HEK293T (cell line): ENCODE data around the gene ELMOD1.

ENCODE experiments used
- CTCF ChIA-PET: fragments of 350-600 bp; formaldehyde crosslinking; extraction: SDS; loops from one replicate; lab custom pipeline; 2021; ENCODE audit warnings: antibody characterized with exemption, inconsistent platforms; lab: Yijun Ruan, JAX
- POLR2A ChIA-PET: fragments of 350-600 bp; formaldehyde crosslinking; extraction: SDS; loops from one replicate; lab custom pipeline; 2020; ENCODE audit warnings: antibody characterized with exemption, inconsistent platforms; lab: Yijun Ruan, JAX
- DNase-seq: peaks from one replicate; pipeline ENCODE4 v3.0.0; 2012; ENCODE audit warnings: mixed read lengths; ENCODE audit errors: extremely low spot score
- ARNT ChIP-seq: fragments of 450-650 bp; IDR thresholded peaks from 2 replicates; pipeline ENCODE4 v1.6.1; 2017; ENCODE audit warnings: mild to moderate bottlenecking
- BHLHE40 ChIP-seq: fragments of 450-650 bp; IDR thresholded peaks from 2 replicates; pipeline ENCODE4 v1.6.1; 2016; ENCODE audit warnings: mild to moderate bottlenecking, moderate library complexity, borderline replicate concordance
- CTBP1 ChIP-seq: fragments of 450-650 bp; IDR thresholded peaks from 2 replicates; pipeline ENCODE4 v1.6.1; 2016; ENCODE audit warnings: borderline replicate concordance
- ELF4 ChIP-seq: fragments of 450-650 bp; IDR thresholded peaks from 2 replicates; pipeline ENCODE4 v1.6.1; 2017; ENCODE audit warnings: antibody characterized with exemption
- FOXA1 ChIP-seq: fragments of 450-650 bp; IDR thresholded peaks from 2 replicates; pipeline ENCODE4 v1.6.1; 2016; ENCODE audit warnings: mild to moderate bottlenecking
- FOXK2 ChIP-seq: fragments of 450-650 bp; IDR thresholded peaks from 2 replicates; pipeline ENCODE4 v1.6.1; 2016; ENCODE audit warnings: mild to moderate bottlenecking
- FOXM1 ChIP-seq: fragments of 450-650 bp; IDR thresholded peaks from 2 replicates; pipeline ENCODE4 v1.6.1; 2017; ENCODE audit warnings: mild to moderate bottlenecking, borderline replicate concordance
- HDGF ChIP-seq: fragments of 450-650 bp; IDR thresholded peaks from 2 replicates; pipeline ENCODE4 v1.6.1; 2017; ENCODE audit warnings: antibody characterized with exemption, borderline replicate concordance
- L3MBTL2 ChIP-seq: fragments of 450-650 bp; conservative IDR thresholded peaks from 2 replicates; pipeline ENCODE4 v1.6.1; 2016; ENCODE audit warnings: mild to moderate bottlenecking
- LEF1 ChIP-seq: fragments of 450-650 bp; IDR thresholded peaks from 2 replicates; pipeline ENCODE4 v1.6.1; 2017; ENCODE audit warnings: mild to moderate bottlenecking, borderline replicate concordance
- NFRKB ChIP-seq: fragments of 450-650 bp; IDR thresholded peaks from 2 replicates; pipeline ENCODE4 v1.6.1; 2016; ENCODE audit warnings: mild to moderate bottlenecking, moderate library complexity
- SP1 ChIP-seq: fragments of 450-650 bp; IDR thresholded peaks from 2 replicates; pipeline ENCODE4 v1.6.1; 2017
- SUZ12 ChIP-seq: fragments of 450-650 bp; IDR thresholded peaks from 2 replicates; pipeline ENCODE4 v1.6.1; 2016; ENCODE audit warnings: mild to moderate bottlenecking
- TARDBP ChIP-seq: fragments of 450-650 bp; IDR thresholded peaks from 2 replicates; pipeline ENCODE4 v1.6.1; 2016
- ZNF384 ChIP-seq: fragments of 450-650 bp; IDR thresholded peaks from 2 replicates; pipeline ENCODE4 v1.6.1; 2016
- TF ChIP-seq, protein P1 (sequence below): fragments of 450-650 bp; IDR thresholded peaks from 2 replicates; pipeline ENCODE4 v1.6.1; 2016

The ELMOD1 gene

DNA sequence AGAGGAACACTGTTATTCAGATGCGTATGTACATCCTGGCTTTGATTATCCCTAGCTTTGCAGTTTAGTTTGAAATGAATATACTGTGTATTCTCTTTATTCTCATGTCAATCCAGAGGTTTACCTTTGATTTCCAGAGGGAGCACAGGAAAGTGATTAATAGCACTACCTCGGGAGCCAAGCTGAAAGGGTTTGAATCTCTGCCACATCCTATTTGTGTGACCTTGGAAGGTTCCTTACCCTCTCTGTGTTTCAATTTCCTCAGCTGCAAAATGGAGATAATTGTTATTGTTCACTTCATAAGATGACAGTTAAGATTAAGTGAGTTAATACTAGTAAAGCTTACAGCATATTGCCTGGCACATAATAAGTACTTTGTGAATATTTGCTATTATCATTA lies 17.9 kb downstream of the ELMOD1 start:
- no peak for TF ChIP-seq SP1
- TF ChIP-seq NFRKB = no peak
- TF ChIP-seq HDGF = no peak
- TF ChIP-seq, protein P1, sequence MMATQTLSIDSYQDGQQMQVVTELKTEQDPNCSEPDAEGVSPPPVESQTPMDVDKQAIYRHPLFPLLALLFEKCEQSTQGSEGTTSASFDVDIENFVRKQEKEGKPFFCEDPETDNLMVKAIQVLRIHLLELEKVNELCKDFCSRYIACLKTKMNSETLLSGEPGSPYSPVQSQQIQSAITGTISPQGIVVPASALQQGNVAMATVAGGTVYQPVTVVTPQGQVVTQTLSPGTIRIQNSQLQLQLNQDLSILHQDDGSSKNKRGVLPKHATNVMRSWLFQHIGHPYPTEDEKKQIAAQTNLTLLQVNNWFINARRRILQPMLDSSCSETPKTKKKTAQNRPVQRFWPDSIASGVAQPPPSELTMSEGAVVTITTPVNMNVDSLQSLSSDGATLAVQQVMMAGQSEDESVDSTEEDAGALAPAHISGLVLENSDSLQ = no peak
- TF ChIP-seq LEF1 = no peak
- TF ChIP-seq CTBP1 = no peak
- no peak for TF ChIP-seq BHLHE40
- no peak for TF ChIP-seq ARNT
- no peak for TF ChIP-seq ZNF384
- no peak for TF ChIP-seq ELF4
- no peak for TF ChIP-seq FOXA1
- no peak for TF ChIP-seq FOXK2
- no peak for TF ChIP-seq L3MBTL2
- no peak for TF ChIP-seq SUZ12
- no peak for TF ChIP-seq TARDBP
- no peak for TF ChIP-seq FOXM1
- POLR2A ChIA-PET = no interaction called here
- CTCF ChIA-PET = interaction anchor here (0.8 to 1.1 kb wide), 3 partner anchors 9 to 14 kb away, joined by 3 to 6 read pairs (median 3); no protein-coding TSS in a partner anchor
- DNase-seq = no peak

DNA sequence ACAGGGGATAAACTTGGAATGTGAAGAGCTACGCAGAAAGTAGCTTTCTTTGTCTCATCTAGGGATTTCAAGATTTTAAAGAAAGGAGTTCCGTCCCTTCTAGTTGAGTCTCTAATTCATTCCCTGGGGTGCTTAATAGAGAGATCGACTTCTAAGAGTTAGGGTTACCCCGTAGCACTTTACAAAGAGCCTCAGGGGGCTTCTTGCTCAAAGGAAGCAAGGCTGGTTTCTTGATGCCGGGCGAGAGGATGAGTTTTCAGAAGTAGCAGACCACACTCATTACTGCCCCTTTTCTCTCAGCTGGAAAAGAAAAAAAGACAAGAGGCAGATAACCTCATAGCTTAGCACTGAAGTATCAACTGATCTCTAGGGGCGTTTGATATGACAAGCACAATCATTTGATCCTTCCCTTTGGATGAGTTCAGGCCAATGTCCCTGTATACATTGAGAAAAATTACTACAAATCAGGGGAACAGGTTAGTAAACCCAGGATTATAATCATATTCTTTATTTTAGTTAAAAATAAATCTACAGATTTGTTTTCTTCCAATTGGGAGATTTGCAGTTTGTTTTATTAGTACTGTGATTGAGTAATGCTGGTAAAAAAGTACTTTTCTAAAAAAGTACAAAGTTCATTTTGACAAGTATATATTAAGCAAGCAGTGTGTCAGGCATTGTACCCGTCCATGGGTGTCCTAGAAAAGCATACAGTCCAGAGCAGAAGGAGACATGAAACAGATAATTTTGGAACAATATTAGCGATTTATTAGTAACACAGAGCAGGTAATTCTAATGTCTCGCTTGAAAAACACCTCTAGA lies 18.7 kb downstream of the ELMOD1 start:
- ChIA-PET POLR2A (no interaction called here), CTCF (interaction anchor here (0.8 to 1.1 kb wide), 3 partner anchors 10 to 15 kb away, joined by 3 to 6 read pairs (median 3); no protein-coding TSS in a partner anchor)
- DNase-seq = no peak
- no peak for TF ChIP-seq ARNT
- TF ChIP-seq FOXM1 = no peak
- no peak for TF ChIP-seq FOXK2
- TF ChIP-seq FOXA1 = no peak
- TF ChIP-seq HDGF = no peak
- TF ChIP-seq, protein P1 = no peak
- TF ChIP-seq ELF4 = no peak
- no peak for TF ChIP-seq L3MBTL2
- TF ChIP-seq BHLHE40 = no peak
- no peak for TF ChIP-seq LEF1

DNA sequence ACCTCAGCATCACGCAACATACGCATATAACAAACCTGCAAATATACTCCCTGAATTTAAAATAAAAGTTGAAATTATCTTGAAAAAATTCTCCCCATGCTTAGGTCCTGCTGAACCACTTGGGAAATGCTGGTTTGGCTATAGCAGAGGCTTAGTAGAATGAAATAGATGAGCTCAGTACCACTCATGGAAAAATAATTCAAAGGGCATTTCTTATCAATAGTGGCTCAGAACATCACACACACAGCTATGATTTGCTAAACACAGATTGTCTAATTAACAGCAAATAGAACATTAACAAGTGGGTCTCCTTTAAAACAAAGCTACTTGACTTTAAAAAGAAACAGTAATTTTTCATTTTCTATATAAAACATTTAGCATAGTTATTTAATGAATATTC lies 21.5 kb downstream of the ELMOD1 start:
- POLR2A ChIA-PET = no interaction called here
- no peak for DNase-seq
- CTCF ChIA-PET = no interaction called here
- no peak for TF ChIP-seq ZNF384
- no peak for TF ChIP-seq CTBP1
- no peak for TF ChIP-seq BHLHE40
- no peak for TF ChIP-seq L3MBTL2
- TF ChIP-seq FOXM1 = no peak
- no peak for TF ChIP-seq FOXA1
- TF ChIP-seq SP1 = no peak
- TF ChIP-seq TARDBP = no peak

DNA sequence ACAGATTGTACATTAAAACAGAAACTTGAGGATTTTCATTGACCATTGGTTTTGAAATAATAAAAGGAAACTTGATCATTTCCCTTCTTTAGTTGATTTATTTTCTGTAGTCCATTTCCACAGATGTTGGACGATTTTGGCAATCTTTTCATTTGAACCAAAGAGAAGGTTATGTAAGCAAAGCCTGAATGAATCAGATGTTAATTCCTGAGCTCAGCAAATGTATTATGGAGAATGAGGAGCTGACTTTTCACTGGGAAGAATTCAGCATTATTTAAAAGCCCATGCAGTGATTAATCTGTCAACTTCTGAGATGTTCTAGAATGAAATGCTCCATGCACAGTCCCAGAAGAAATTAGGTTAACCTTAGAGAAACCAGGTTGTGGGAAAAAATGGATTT lies 29.0 kb downstream of the ELMOD1 start:
- CTCF ChIA-PET = no interaction called here
- DNase-seq = no peak
- no peak for TF ChIP-seq ARNT
- TF ChIP-seq HDGF = no peak
- TF ChIP-seq FOXK2 = no peak
- no peak for TF ChIP-seq SP1
- no peak for TF ChIP-seq FOXA1
- no peak for TF ChIP-seq BHLHE40
- no peak for TF ChIP-seq LEF1
- TF ChIP-seq NFRKB = no peak
- TF ChIP-seq, protein P1 = no peak
- no peak for TF ChIP-seq SUZ12
- no peak for TF ChIP-seq ELF4
- TF ChIP-seq L3MBTL2 = no peak
- no peak for TF ChIP-seq TARDBP
- TF ChIP-seq ZNF384 = no peak
- POLR2A ChIA-PET = no interaction called here

DNA sequence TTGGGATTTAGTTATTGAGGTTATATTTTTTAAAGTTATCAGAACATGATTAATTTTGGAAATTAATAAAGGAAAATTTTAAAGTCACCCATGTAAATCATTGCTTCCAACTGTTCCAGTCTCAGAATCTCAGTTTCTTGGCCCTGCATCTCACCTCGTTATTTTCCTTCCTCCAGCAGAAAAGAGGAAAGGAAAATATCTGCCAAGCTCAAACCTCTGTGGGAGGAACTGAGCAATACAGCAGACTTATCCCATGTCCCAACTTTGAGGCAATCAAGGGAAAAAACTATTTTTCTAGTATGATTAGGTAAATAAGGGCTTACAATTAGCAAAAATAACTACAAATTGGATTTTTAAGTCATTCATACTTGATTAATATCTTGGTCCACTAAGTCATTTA lies 30.1 kb downstream of the ELMOD1 start:
- TF ChIP-seq BHLHE40 = no peak
- TF ChIP-seq FOXM1 = no peak
- TF ChIP-seq ELF4 = no peak
- ChIA-PET CTCF (no interaction called here), POLR2A (no interaction called here)
- DNase-seq = no peak

DNA sequence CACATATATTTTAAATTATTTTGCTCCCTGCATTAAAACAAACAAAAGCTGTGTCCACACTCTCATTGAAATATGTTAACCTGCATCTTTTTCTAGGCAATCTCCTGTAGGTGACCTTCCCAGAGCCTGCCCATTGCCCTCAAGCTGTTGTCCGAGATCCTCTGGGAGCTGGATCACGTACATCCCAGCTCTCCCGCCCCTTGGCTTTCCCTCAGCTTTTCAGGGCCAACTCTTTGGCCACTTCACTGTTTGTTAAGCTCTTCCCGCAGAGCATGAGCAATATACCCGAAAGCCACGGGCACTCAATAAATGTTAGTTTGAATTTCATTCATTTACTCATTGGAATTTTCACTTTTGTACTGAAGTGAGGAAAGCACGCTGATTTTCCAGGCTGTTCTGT lies 32.2 kb downstream of the ELMOD1 start:
- no peak for TF ChIP-seq ARNT
- TF ChIP-seq HDGF = no peak
- no peak for TF ChIP-seq TARDBP
- no peak for TF ChIP-seq LEF1
- TF ChIP-seq ZNF384 = no peak
- TF ChIP-seq L3MBTL2 = no peak
- CTCF ChIA-PET = interaction anchor here (1.0 kb wide), 1 partner anchor 66 kb away, joined by 3 read pairs; no protein-coding TSS in a partner anchor
- DNase-seq = no peak
- POLR2A ChIA-PET = no interaction called here
